ENCODE data around the gene ZNF30.
"Not testable (repeated sequence)": the region's sequence is repeated elsewhere in the genome, so short reads cannot be mapped to it uniquely, and the experiment has no call there.

Gene ZNF30

GRCh38 chr19:34926685-34927375 is at the start of gene ZNF30:
Gene ZNF30 (plus strand): TSS chr19:34926903. CDS start chr19:34929948, 3,045 bp downstream.
- DNase-seq (ENCODE audit: low spot score in 2 of 2) (peak; percentile 73 to 88), ATAC-seq (peak; percentile 99)
- H3K4me3 Mint-ChIP-seq, result peak within 1 kb of the TSS; percentile 91
- peak within 1 kb of the TSS; percentile 70 for H3K27ac Mint-ChIP-seq
- H3K36me3 Mint-ChIP-seq, result peaks cover 4% of the 10 kb centered on the region
- peaks cover 10% of the 10 kb centered on the region for H3K4me1 Mint-ChIP-seq
- H3K9me3 Mint-ChIP-seq, result no peaks in the 10 kb centered on the region

- Mint-ChIP-seq H3K9me3 (peaks cover 3% of the 10 kb centered on the region), H3K27ac (no peak overlapping the region), H3K36me3 (no peaks in the 10 kb centered on the region), H3K4me1 (no peaks in the 10 kb centered on the region), H3K4me3 (no peak overlapping the region)
- ATAC-seq (no peak), DNase-seq (ENCODE audit: low spot score in 2 of 2) (no peak)
Observed at GRCh38 chr19:34879563-34879962, 47.1 kb upstream of the ZNF30 start.

- Mint-ChIP-seq H3K4me1 (no peaks in the 10 kb centered on the region), H3K27ac (no peak overlapping the region), H3K9me3 (peaks cover 7% of the 10 kb centered on the region), H3K36me3 (no peaks in the 10 kb centered on the region), H3K4me3 (no peak overlapping the region)
- no peak for ATAC-seq
- no peak for DNase-seq (ENCODE audit: low spot score in 2 of 2)
Observed at GRCh38 chr19:34880034-34880433, 46.7 kb upstream of the ZNF30 start.

- no peak overlapping the region for H3K4me3 Mint-ChIP-seq
- no peak overlapping the region for H3K27ac Mint-ChIP-seq
- peaks cover 19% of the 10 kb centered on the region for H3K9me3 Mint-ChIP-seq
- no peaks in the 10 kb centered on the region for H3K4me1 Mint-ChIP-seq
- H3K36me3 Mint-ChIP-seq, result no peaks in the 10 kb centered on the region
- ATAC-seq, result no peak
- no peak for DNase-seq (ENCODE audit: low spot score in 2 of 2)
Observed at GRCh38 chr19:34881982-34882381, 44.7 kb upstream of the ZNF30 start.

- Mint-ChIP-seq H3K36me3 (no peaks in the 10 kb centered on the region), H3K4me3 (no peak overlapping the region), H3K27ac (no peak overlapping the region), H3K4me1 (no peaks in the 10 kb centered on the region), H3K9me3 (peaks cover 19% of the 10 kb centered on the region)
- ATAC-seq (no peak), DNase-seq (ENCODE audit: low spot score in 2 of 2) (no peak)
Observed at GRCh38 chr19:34888091-34888490, 38.6 kb upstream of the ZNF30 start.

- Mint-ChIP-seq H3K4me1 (peaks cover 6% of the 10 kb centered on the region), H3K4me3 (no peak overlapping the region), H3K9me3 (no peaks in the 10 kb centered on the region), H3K27ac (no peak overlapping the region), H3K36me3 (no peaks in the 10 kb centered on the region)
- ATAC-seq, result no peak
- no peak for DNase-seq (ENCODE audit: low spot score in 2 of 2)
Observed at GRCh38 chr19:34900245-34900644, 26.5 kb upstream of the ZNF30 start.

GRCh38 chr19:34904664-34905527 is 21.8 kb upstream of the ZNF30 start:
- Mint-ChIP-seq H3K9me3 (peaks cover 3% of the 10 kb centered on the region), H3K4me3 (peak overlapping the region; percentile 54), H3K36me3 (no peaks in the 10 kb centered on the region), H3K27ac (no peak overlapping the region), H3K4me1 (peaks cover 20% of the 10 kb centered on the region)
- ATAC-seq, result no peak
- DNase-seq (ENCODE audit: low spot score in 2 of 2), result no peak

GRCh38 chr19:34910770-34911169 is 15.9 kb upstream of the ZNF30 start:
- ATAC-seq, result no peak
- peaks cover 9% of the 10 kb centered on the region for H3K4me1 Mint-ChIP-seq
- H3K4me3 Mint-ChIP-seq, result no peak overlapping the region
- no peaks in the 10 kb centered on the region for H3K36me3 Mint-ChIP-seq
- peaks cover 6% of the 10 kb centered on the region for H3K9me3 Mint-ChIP-seq
- H3K27ac Mint-ChIP-seq, result no peak overlapping the region
- no peak for DNase-seq (ENCODE audit: low spot score in 2 of 2)

- not testable (repeated sequence) for H3K4me3 Mint-ChIP-seq; DNase-seq (ENCODE audit: low spot score in 2 of 2); H3K4me1 Mint-ChIP-seq; ATAC-seq; H3K27ac Mint-ChIP-seq; H3K36me3 Mint-ChIP-seq
- H3K9me3 Mint-ChIP-seq, result peaks cover 17% of the 10 kb centered on the region
Observed at GRCh38 chr19:34917144-34917543, 9.6 kb upstream of the ZNF30 start.

GRCh38 chr19:34918190-34918589 is 8.5 kb upstream of the ZNF30 start:
- no peak for ATAC-seq
- no peak for DNase-seq (ENCODE audit: low spot score in 2 of 2)
- H3K4me3 Mint-ChIP-seq, result no peak overlapping the region
- peaks cover 17% of the 10 kb centered on the region for H3K9me3 Mint-ChIP-seq
- H3K27ac Mint-ChIP-seq, result no peak overlapping the region
- H3K4me1 Mint-ChIP-seq, result no peaks in the 10 kb centered on the region
- no peaks in the 10 kb centered on the region for H3K36me3 Mint-ChIP-seq

GRCh38 chr19:34920090-34920786 is 6.5 kb upstream of the ZNF30 start:
- DNase-seq (ENCODE audit: low spot score in 2 of 2); H3K4me1 Mint-ChIP-seq; ATAC-seq; H3K27ac Mint-ChIP-seq; H3K36me3 Mint-ChIP-seq; H3K4me3 Mint-ChIP-seq: not testable (repeated sequence)
- peaks cover 14% of the 10 kb centered on the region for H3K9me3 Mint-ChIP-seq

- Mint-ChIP-seq H3K9me3 (no peaks in the 10 kb centered on the region), H3K36me3 (no peaks in the 10 kb centered on the region), H3K4me3 (no peak overlapping the region), H3K4me1 (peaks cover 10% of the 10 kb centered on the region), H3K27ac (no peak overlapping the region)
- ATAC-seq, result no peak
- no peak for DNase-seq (ENCODE audit: low spot score in 2 of 2)
Observed at GRCh38 chr19:34925278-34925855, 1.3 kb upstream of the ZNF30 start.

GRCh38 chr19:34926361-34926684 is 380 bp upstream of the ZNF30 start:
- ATAC-seq, result no peak
- no peaks in the 10 kb centered on the region for H3K36me3 Mint-ChIP-seq
- H3K4me1 Mint-ChIP-seq, result peaks cover 10% of the 10 kb centered on the region

GRCh38 chr19:34932494-34932893 is 5.8 kb downstream of the ZNF30 start:
- H3K36me3 Mint-ChIP-seq, result peaks cover 43% of the 10 kb centered on the region

More at GRCh38 chr19:34926361-34926684, 380 bp upstream of the ZNF30 start:
- Mint-ChIP-seq H3K9me3 (no peaks in the 10 kb centered on the region), H3K27ac (no peak overlapping the region), H3K4me3 (peak overlapping the region; percentile 91)
- no peak for DNase-seq (ENCODE audit: low spot score in 2 of 2)

GRCh38 chr19:34936184-34936583 is 9.5 kb downstream of the ZNF30 start:
- Mint-ChIP-seq H3K4me3 (no peak overlapping the region), H3K27ac (no peak overlapping the region), H3K4me1 (no peaks in the 10 kb centered on the region), H3K9me3 (peaks cover 8% of the 10 kb centered on the region), H3K36me3 (peaks cover 44% of the 10 kb centered on the region)
- ATAC-seq, result no peak
- DNase-seq (ENCODE audit: low spot score in 2 of 2), result no peak

More at GRCh38 chr19:34932494-34932893, 5.8 kb downstream of the ZNF30 start:
- Mint-ChIP-seq H3K27ac (no peak overlapping the region), H3K4me3 (no peak overlapping the region), H3K9me3 (peaks cover 3% of the 10 kb centered on the region), H3K4me1 (peaks cover under 1% of the 10 kb centered on the region)
- ATAC-seq (no peak), DNase-seq (ENCODE audit: low spot score in 2 of 2) (no peak)

Measured in stimulated activated effector memory CD8-positive, alpha-beta T cell treated with anti-CD3 and anti-CD28 coated beads, Interleukin-12 subunit alpha, Interleukin-12 subunit beta, amount 100 ng/mL, for 72 hours (primary cell).